DMS153 treated with DMSO at 0.1 percent for 48 hours (cell line): ENCODE results near the gene KDELR3.

Experiments
- DNase-seq: peaks from one replicate; lab custom pipeline; 2025; ENCODE audit not compliant: unreplicated experiment; lab: John Stamatoyannopoulos, UW

Gene KDELR3

GRCh38 chr22:38437416-38437815 lies 30.5 kb upstream of the KDELR3 start:
- no peak for DNase-seq

DNA sequence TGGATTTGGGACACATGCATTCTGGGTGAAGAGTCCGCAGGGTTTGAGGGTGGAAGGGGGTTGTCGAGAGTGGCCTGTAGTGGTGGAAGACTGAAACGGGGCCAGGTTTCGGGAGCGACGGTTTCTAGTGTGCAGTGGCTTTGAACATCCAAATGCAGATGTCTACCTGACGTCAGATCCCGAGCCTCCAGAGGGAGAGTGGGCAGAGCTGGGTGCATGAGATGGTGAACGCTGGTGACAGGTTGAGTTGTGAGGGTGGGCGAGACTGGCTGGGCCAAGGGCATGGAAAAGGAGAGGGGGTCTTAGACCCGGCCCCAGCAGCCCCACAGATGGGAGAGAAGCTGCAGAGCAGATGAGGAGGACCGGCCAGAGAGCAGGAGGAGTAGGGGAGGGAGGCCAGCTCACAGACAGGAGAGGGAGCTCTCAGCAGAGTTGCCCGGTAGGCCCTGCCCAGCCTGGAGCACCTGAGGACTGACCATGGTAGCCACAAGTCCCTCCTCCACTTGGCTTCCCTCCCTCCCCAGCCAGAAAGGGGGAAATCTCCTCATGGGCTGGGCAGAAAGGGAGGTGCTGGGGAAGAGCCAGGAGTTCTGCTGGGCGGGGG lies 27.0 kb upstream of the KDELR3 start:
- DNase-seq, result no peak

- no peak for DNase-seq
Measured at GRCh38 chr22:38441620-38442287, 26.1 kb upstream of the KDELR3 start.

GRCh38 chr22:38442967-38443627 lies 24.8 kb upstream of the KDELR3 start:
- no peak for DNase-seq

DNA sequence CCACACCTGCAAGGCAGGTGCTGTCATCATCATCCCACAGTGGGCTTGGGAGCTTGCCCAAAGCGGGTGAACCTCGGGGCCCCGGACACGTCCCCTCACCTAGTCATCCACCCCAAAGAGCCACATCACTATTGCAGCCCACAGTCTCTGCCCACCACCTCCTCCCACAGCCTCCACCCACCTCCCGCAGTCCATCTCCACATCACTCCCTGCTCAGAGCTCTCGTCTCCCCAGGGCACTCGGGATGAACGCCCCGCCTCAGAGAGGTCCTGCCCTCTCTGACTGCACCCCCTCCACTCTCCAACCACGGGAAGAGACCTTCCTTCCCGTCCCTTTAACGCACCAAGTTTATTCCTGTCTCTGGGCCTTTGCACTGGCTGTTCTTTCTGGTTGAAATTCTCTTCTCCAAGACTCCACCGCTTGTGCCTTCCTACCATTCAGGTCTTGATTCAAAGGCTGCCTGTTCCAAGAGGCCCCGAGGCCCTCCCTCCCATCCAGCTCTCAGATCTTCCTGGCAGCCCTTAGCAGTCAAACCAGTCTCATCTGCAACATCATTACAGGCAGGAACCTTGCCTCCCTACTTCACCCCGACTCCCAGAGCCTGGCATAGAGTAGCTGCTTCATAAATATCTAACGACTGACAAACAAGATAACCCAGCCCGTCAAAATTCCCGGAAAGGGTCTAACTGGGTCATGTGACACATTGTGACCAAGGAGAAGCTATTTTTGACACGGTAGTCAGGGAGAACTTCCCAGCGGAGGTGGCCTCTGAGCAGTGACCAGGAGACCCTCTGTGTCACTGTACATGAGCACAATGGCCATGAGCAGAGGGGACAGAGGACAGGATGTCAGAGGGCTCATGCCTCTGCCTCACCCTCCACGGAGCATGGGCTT lies 24.0 kb upstream of the KDELR3 start:
- no peak for DNase-seq

GRCh38 chr22:38444783-38445182 lies 23.1 kb upstream of the KDELR3 start:
- DNase-seq, result no peak

- DNase-seq, result no peak
Measured at GRCh38 chr22:38446018-38446601, 21.8 kb upstream of the KDELR3 start.

GRCh38 chr22:38448945-38449745 lies 18.8 kb upstream of the KDELR3 start:
- DNase-seq, result no peak

DNA sequence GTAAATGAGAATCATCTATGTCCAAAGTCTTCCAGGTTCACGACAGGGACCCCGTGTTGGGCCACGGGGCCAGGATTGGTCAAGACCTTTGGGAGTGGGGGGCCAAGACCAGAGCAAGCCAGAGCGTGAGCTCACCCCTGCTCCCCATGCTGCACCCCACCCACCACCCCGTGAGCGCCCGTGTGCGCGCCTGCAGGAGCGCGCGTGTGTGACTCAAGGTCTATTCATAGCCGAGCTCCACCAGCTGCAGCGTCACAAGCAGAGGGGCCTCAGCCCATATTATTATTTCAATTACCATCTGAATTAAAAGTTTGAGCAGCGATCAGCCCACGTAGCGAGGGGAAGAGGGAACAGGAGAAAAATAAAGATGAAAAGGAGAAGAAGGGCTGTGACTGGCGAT lies 18.1 kb upstream of the KDELR3 start:
- DNase-seq, result no peak

GRCh38 chr22:38450234-38450797 lies 17.6 kb upstream of the KDELR3 start:
- no peak for DNase-seq

DNA sequence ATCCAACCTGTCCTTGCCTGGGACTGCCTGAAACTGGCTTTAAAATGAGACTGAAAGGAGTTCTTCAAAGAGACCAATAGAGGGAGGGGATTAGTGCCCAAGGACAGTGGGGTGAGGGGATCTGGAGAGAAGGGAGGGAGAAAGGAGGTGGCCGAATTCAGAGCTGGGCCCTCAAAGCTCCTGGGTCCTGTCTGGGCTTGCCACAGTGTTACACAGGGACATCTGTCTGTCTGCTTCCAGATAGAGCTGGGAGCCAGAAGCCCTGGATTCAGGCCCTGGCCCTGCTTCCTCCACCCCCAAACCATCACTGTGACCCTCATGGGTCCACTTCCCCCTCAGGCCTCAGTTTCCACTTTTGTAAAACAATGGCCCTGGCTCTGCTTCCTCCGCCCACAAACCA lies 16.5 kb upstream of the KDELR3 start:
- DNase-seq, result no peak

GRCh38 chr22:38451864-38452263 lies 16.0 kb upstream of the KDELR3 start:
- no peak for DNase-seq

- no peak for DNase-seq
Measured at GRCh38 chr22:38452373-38453065, 15.4 kb upstream of the KDELR3 start.

GRCh38 chr22:38453066-38453672 lies 14.7 kb upstream of the KDELR3 start:
- DNase-seq, result no peak

DNA sequence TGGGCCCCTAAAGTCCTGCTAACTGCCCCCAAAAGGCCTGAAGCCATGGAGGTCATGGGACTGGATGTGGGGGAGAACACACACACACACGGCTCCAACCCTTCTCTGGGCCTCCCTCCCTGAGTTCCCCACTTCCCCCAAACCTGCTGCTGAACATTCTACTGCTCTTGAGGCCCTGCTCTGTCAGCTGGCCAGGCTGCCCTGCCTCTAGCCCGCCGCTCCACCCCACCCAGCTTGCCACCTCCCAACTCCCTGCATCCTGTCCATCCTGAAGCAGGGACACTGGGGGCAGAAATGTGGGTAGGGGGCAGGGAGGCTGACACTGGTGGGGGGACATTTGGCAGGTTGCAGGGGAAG lies 13.9 kb upstream of the KDELR3 start:
- no peak for DNase-seq

DNA sequence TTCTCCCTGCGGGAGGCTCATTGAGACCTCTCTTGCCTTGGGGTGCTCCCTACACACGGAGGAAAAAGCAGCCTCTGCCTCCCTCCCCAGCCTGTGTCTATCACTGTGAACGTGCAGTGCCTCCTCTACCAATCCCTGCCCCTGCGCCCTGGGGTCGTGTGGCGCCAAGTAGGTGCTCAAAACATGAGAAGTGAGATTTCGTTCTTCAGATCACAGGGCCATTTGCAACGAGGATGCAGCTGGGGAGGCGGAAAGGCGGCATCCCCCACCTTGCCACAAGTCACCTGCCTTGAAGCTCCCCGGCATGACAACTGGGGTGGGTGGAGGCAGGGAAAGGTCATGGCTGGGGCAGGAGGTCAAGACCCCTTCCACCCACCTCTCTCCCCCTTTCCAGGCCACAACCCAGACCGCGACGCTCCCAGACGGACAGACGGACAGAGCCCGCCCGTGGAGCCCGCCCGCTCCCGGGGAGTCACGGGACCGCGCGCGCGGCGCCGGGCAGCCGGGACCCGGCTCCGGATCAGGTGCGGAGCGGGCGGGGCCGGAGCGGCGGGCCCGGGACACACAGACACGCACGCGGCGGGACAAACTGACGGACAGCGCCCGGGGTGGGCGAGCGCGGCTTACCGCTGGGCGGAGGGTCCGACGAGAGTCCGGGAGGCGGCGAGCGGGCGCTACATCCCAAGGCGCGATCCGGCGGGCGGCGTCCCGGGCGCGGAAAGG lies 13.4 kb upstream of the KDELR3 start:
- DNase-seq, result no peak

DNA sequence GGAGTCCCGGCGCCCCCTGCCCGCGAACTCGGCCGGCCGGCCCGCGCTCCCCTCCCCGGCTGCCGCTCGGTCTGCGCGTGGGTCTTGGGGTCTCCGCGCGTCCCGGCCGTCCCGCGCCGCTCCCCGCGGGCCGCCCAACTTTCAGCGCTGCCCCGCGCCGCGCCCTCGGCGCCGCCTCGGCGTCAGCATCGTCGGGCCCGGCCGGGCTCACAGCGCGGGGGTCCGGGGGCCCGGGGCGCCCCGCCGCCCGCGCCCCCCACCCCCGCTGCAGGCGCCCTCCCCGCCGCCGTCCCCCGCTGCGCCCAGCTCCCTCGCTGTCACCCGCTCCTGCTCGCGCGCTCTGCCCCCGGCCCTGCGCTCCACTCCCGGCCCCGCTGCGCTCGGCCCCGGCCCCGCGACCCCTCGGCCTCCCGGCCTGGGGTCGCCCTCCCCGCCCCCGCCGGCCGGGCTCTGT lies 12.8 kb upstream of the KDELR3 start, which contains the start of gene KCNJ4:
Gene KCNJ4 (minus strand): TSS at position 124 of the 454 bp plus-strand sequence. CDS start 27,067 bp downstream, outside the sequence.
- no peak for DNase-seq
